ENCODE results near the gene PTGS1.
"Not testable (repeated sequence)": the region's sequence is repeated elsewhere in the genome, so short reads cannot be mapped to it uniquely, and the experiment has no call there.

The PTGS1 gene

DNA sequence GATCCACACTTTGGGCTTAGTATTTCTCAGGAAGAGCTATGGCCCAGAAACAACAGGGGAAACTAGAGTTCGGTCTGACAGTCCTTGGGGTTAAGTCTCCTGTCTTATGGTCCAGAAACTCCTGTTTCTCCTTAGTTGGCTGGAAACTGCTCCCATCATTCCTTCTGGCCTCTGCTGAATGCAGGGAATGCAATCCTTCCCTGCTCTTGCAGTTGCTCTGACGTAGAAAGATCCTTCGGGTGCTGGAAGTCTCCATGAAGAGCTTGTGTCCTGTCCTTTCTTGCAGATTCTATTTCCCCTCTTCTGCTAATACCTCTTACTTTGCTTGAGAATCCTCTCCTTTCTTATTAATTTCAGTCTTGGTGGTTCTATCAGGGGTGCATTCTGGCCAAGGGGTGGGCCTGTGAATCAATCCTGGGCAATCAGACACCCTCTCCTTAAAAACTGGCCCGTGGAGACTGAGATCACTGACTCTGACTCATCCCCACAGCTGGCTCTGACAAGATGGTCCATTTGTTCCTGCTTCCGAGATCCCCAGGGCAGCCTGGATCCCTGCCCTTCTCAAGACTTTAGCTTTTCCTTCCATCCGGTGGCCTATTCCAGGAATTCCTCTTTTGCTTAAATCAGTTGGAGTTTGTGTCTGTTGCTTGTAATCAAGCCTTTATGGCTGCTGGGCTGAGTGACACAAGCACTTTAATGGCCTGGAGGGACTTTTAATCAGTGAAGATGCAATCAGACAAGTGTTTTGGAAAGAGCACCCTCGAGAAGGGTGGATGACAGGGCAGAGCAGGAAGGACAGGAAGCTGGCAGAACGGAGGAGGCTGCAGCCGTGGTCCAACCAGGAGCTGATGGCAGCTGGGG, 23.7 kb downstream of the PTGS1 start:
- Histone ChIP-seq H3K9me3 (ENCODE audit: control insufficient read depth, insufficient read depth, low read length) (no peaks in the 10 kb centered on the region), H3K9ac (ENCODE audit: low read depth, low read length) (no peak overlapping the region), H3K36me3 (ENCODE audit: control insufficient read depth, insufficient read depth, low read length) (no peaks in the 10 kb centered on the region), H3K4me1 (ENCODE audit: control insufficient read depth, insufficient read depth, low read length) (no peaks in the 10 kb centered on the region), H3K4me3 (ENCODE audit: low read depth, low read length) (no peak overlapping the region), H3K27me3 (ENCODE audit: control insufficient read depth, insufficient read depth, low read length) (peaks cover 4% of the 10 kb centered on the region)

DNA sequence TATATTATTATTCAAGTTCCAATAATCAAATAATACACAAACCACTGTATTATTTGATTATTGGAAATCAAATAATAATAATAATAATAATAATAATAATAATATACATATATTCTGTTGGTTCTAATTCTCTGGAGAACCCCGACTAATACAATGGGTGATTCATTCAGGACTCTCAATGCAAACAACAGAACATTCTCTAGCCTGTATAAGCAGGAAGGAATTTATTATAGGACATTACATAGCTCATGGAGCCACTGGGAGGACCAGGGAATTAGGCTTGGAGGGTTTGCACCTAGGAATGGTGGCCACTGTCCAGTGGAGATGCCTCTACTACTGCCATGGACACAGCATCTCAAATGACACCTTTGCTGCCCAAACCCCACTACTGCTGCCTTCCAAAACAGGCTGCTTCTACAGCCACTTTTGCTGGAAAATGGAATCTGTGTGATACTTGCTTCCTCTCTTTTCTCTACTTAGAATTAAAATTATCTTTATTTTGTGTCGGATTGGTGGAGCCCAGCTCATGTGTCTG, 25.9 kb downstream of the PTGS1 start:
- no peaks in the 10 kb centered on the region for H3K36me3 ChIP-seq (ENCODE audit: control insufficient read depth, insufficient read depth, low read length)
- H3K4me3 ChIP-seq (ENCODE audit: low read depth, low read length): no peak overlapping the region
- no peak overlapping the region for H3K9ac ChIP-seq (ENCODE audit: low read depth, low read length)
- H3K4me1 ChIP-seq (ENCODE audit: control insufficient read depth, insufficient read depth, low read length): no peaks in the 10 kb centered on the region
- H3K9me3 ChIP-seq (ENCODE audit: control insufficient read depth, insufficient read depth, low read length): no peaks in the 10 kb centered on the region
- peaks cover 4% of the 10 kb centered on the region for H3K27me3 ChIP-seq (ENCODE audit: control insufficient read depth, insufficient read depth, low read length)

DNA sequence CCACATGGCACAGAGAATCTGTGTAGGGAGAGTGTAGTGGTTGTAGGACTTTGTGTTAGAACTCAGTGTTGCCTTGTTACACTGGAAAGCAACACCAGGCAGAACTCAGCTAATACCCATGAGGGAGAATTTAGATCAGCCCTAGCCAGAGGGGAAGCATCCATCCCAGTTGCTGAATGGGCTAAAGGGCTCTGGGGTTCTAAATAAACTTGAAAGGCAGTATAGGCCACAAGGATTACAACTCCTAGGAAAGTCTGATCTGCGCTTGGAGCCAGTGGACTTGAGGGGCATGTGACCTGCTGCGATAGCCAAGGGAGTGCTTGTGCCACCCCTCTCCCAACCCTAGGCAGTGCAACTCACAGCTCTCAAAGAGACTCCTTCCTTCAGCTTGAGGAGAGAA, 26.9 kb downstream of the PTGS1 start:
- Histone ChIP-seq H3K9ac (ENCODE audit: low read depth, low read length) (no peak overlapping the region), H3K36me3 (ENCODE audit: control insufficient read depth, insufficient read depth, low read length) (no peaks in the 10 kb centered on the region), H3K4me3 (ENCODE audit: low read depth, low read length) (no peak overlapping the region), H3K27me3 (ENCODE audit: control insufficient read depth, insufficient read depth, low read length) (no peaks in the 10 kb centered on the region), H3K9me3 (ENCODE audit: control insufficient read depth, insufficient read depth, low read length) (no peaks in the 10 kb centered on the region), H3K4me1 (ENCODE audit: control insufficient read depth, insufficient read depth, low read length) (no peaks in the 10 kb centered on the region)

DNA sequence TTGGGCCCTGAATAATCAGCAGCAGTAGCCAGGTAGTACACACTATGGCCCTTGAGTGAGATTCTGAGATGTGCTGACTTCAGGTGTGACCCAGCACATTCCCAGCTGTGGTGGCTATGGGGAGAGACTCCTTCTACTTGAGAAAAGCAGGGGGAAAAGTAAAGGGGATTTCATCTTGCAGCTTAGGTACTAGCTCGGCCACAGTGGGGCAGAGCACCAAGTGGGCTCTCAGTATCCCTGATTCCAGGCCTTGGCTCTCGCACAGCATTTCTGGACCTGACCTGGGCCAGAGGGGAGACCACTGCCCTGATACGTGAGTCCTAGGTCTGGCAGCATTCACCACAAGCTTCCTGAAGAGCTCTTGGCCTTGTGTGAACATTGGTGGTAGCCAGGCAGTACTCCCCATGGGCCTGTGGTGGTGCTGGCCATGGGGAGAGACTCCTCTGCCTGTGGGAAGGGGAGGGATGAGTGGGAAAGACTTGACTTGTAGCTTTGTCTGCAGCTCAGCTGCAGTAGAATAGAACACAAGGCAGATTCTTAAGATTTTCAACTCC, 27.6 kb downstream of the PTGS1 start:
- Histone ChIP-seq H3K4me1 (ENCODE audit: control insufficient read depth, insufficient read depth, low read length) (no peaks in the 10 kb centered on the region), H3K9ac (ENCODE audit: low read depth, low read length) (no peak overlapping the region), H3K4me3 (ENCODE audit: low read depth, low read length) (no peak overlapping the region), H3K9me3 (ENCODE audit: control insufficient read depth, insufficient read depth, low read length) (no peaks in the 10 kb centered on the region), H3K36me3 (ENCODE audit: control insufficient read depth, insufficient read depth, low read length) (no peaks in the 10 kb centered on the region), H3K27me3 (ENCODE audit: control insufficient read depth, insufficient read depth, low read length) (no peaks in the 10 kb centered on the region)

DNA sequence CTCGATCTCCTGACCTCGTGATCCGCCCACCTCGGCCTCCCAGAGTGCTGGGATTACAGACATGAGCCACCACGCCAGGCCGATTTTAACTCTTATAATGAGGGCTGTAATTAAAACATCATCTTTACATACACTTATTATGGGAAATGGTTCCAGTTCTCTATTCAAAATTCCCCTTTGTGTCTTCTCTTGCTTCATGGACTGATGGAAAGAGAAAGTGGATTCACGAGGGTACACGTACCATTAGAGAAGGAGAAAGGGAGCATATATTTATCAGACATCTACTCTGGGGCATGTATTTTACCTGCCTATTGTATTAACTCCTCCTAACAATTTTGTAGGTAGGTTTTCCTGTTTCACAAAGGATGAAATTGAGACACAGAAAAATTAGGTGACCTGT, 31.1 kb downstream of the PTGS1 start:
- H3K9ac ChIP-seq (ENCODE audit: low read depth, low read length): no peak overlapping the region
- no peaks in the 10 kb centered on the region for H3K9me3 ChIP-seq (ENCODE audit: control insufficient read depth, insufficient read depth, low read length)
- no peak overlapping the region for H3K4me3 ChIP-seq (ENCODE audit: low read depth, low read length)
- no peaks in the 10 kb centered on the region for H3K4me1 ChIP-seq (ENCODE audit: control insufficient read depth, insufficient read depth, low read length)
- H3K27me3 ChIP-seq (ENCODE audit: control insufficient read depth, insufficient read depth, low read length): no peaks in the 10 kb centered on the region
- no peaks in the 10 kb centered on the region for H3K36me3 ChIP-seq (ENCODE audit: control insufficient read depth, insufficient read depth, low read length)

DNA sequence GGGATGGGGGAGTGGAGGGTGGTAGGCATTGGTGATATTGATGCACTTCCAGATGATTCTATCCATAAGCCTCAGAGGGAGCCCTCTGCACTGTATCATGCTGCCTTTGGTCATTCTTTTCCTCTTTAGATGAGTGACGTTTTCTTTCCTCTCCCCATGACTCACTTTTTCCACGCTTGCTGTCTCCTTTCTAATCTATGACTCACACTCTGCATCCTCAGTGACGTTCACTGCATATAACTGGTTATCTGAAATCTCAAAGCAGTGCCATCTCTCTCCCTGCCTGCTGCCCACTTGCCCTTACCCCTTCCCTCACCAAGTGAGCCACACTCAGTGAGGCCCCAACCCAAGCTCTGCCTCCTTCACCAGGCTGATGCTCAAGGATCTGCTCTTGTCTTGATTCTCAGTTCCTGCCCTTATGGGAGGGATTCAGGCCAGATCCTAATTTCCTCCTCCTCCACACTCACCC, 31.6 kb downstream of the PTGS1 start:
- no peaks in the 10 kb centered on the region for H3K36me3 ChIP-seq (ENCODE audit: control insufficient read depth, insufficient read depth, low read length)
- H3K4me3 ChIP-seq (ENCODE audit: low read depth, low read length): no peak overlapping the region
- H3K27me3 ChIP-seq (ENCODE audit: control insufficient read depth, insufficient read depth, low read length): no peaks in the 10 kb centered on the region
- H3K9ac ChIP-seq (ENCODE audit: low read depth, low read length): no peak overlapping the region
- no peaks in the 10 kb centered on the region for H3K9me3 ChIP-seq (ENCODE audit: control insufficient read depth, insufficient read depth, low read length)
- H3K4me1 ChIP-seq (ENCODE audit: control insufficient read depth, insufficient read depth, low read length): no peaks in the 10 kb centered on the region

DNA sequence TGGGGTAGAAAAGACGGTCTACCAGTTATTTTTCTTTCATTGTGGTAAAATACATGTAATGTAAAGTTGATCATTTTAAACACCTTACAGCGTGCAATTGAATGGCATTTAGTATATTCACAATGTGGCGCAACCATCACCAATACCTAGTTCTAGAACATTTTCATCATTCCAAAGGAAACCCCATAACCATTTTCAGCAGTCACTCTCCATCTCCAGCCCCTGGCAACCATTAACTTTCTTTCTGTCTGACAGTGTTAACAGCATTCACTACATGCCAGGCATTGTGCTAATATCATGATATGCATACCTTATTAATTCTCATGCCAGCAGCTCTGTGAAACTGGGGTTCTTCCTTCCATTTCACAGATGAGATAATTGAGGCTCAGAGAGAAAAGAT, 32.0 kb downstream of the PTGS1 start:
- no peaks in the 10 kb centered on the region for H3K27me3 ChIP-seq (ENCODE audit: control insufficient read depth, insufficient read depth, low read length)
- no peak overlapping the region for H3K4me3 ChIP-seq (ENCODE audit: low read depth, low read length)
- no peaks in the 10 kb centered on the region for H3K36me3 ChIP-seq (ENCODE audit: control insufficient read depth, insufficient read depth, low read length)
- no peak overlapping the region for H3K9ac ChIP-seq (ENCODE audit: low read depth, low read length)
- H3K9me3 ChIP-seq (ENCODE audit: control insufficient read depth, insufficient read depth, low read length): no peaks in the 10 kb centered on the region
- no peaks in the 10 kb centered on the region for H3K4me1 ChIP-seq (ENCODE audit: control insufficient read depth, insufficient read depth, low read length)

DNA sequence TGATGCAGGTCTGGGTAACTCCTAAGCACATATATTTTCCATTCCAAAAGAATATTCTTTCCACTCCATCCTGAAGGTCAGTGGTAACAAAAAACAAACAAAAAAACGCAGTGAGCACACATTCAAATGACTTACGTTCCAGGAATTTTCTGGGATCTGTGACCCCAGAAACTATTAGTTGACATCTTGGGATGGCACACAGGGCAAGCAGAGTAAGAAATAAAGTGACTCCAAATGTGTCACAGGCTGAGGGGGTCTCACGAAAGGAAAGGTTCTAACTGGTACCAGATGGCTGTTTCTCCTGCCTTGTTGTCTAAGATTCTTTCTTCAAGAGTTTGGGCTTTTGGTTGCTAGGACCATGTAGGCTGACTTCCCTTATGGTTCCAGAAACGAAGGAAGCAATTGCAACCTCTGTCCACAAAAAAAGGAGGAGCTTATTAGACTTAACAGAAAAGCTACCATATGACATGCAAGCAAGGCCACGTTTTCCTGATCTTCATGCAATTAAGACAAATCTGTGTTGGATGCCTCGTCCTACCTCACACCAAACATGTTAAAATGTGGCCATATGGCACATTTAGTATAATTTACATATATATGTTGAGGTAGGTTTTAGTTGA, 32.7 kb downstream of the PTGS1 start:
- no peaks in the 10 kb centered on the region for H3K36me3 ChIP-seq (ENCODE audit: control insufficient read depth, insufficient read depth, low read length)
- no peaks in the 10 kb centered on the region for H3K27me3 ChIP-seq (ENCODE audit: control insufficient read depth, insufficient read depth, low read length)
- H3K9ac ChIP-seq (ENCODE audit: low read depth, low read length): no peak overlapping the region
- H3K4me3 ChIP-seq (ENCODE audit: low read depth, low read length): no peak overlapping the region
- no peaks in the 10 kb centered on the region for H3K9me3 ChIP-seq (ENCODE audit: control insufficient read depth, insufficient read depth, low read length)
- H3K4me1 ChIP-seq (ENCODE audit: control insufficient read depth, insufficient read depth, low read length): no peaks in the 10 kb centered on the region

DNA sequence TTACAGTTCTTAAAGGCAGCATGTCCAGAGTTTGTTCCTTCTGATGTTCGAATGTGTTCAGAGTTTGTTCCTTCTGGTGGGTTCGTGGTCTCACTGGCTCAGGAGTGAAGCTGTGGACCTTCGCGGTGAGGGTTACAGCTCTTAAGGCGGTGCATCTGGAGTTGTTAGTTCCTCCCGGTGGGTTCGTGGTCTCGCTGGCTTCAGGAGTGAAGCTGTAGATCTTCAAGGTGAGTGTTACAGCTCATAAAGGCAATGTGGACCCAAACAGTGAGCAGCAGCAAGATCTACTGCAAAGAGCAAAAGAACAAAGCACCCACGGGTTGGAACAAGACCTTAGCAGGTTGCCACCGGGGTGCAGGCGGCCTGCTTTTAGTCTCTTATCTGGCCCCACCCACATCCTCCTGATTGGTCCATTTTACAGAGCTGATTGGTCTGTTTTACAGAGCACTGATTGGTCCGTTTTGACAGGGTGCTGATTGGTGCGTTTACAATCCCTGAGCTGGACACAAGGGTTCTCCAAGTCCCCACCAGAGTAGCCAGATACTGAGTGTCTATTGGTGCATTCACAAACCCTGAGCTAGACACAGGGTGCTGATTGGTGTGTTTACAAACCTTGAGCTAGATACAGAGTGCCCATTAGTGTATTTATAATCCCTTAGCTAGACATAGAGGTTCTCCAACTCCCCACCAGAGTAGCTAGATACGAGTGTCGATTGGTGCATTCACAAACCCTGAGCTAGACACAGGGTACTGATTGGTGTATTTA, 34.7 kb downstream of the PTGS1 start:
- H3K36me3 ChIP-seq (ENCODE audit: control insufficient read depth, insufficient read depth, low read length); H3K4me3 ChIP-seq (ENCODE audit: low read depth, low read length); H3K4me1 ChIP-seq (ENCODE audit: control insufficient read depth, insufficient read depth, low read length); H3K27me3 ChIP-seq (ENCODE audit: control insufficient read depth, insufficient read depth, low read length); H3K9ac ChIP-seq (ENCODE audit: low read depth, low read length); H3K9me3 ChIP-seq (ENCODE audit: control insufficient read depth, insufficient read depth, low read length): not testable (repeated sequence)

DNA sequence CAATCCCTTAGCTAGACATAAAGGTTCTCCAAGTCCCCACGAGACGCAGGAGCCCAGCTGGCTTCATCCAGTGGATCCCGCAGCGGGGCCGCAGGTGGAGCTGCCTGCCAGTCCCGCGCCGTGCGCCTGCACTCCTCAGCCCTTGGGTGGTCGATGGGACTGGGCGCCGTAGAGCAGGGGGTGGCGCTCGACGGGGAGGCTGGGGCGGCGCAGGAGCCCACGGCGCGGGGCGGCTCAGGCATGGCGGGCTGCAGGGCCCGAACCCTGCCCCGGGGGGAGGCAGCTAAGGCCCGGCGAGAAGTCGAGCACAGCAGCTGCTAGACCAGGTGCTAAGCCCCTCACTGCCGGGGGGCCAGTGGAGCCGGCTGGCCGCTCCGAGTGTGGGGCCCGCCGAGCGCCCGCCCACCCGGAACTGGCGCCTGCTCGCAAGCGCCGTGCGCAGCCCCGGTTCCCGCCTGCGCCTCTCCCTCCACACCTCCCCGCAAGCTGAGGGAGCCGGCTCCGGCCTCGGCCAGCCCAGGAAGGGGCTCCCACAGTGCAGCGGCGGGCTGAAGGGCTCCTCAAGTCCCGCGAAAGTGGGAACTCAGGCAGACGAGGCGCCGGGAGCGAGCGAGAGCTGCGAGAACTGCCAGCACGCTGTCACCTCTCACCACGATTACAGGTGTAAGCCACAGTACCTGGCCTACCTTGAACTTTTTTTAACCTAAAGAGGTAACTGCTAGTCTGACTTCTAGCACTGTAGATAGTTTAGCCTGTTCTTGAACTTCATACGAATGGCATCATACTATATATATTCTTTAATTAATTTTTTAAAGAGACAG, 35.5 kb downstream of the PTGS1 start:
- no peaks in the 10 kb centered on the region for H3K4me1 ChIP-seq (ENCODE audit: control insufficient read depth, insufficient read depth, low read length)
- H3K9me3 ChIP-seq (ENCODE audit: control insufficient read depth, insufficient read depth, low read length): no peaks in the 10 kb centered on the region
- H3K9ac ChIP-seq (ENCODE audit: low read depth, low read length): no peak overlapping the region
- H3K27me3 ChIP-seq (ENCODE audit: control insufficient read depth, insufficient read depth, low read length): no peaks in the 10 kb centered on the region
- H3K36me3 ChIP-seq (ENCODE audit: control insufficient read depth, insufficient read depth, low read length): no peaks in the 10 kb centered on the region
- H3K4me3 ChIP-seq (ENCODE audit: low read depth, low read length): no peak overlapping the region

DNA sequence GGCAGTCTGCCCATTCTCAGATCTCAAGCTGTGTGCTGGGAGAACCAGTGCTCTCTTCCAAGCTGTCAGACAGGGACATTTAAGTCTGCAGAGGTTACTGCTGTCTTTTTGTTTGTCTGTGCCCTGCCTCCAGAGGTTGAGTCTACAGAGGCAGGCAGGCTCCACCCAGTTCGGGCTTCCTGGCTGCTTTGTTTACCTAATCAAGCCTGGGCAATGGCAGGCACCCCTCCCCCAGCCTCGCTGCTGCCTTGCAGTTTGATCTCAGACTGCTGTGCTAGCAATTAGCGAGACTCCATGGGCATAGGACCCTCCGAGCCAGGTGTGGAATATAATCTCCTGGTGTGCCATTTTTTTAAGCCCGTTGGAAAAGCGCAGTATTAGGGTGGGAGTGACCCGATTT, 43.3 kb downstream of the PTGS1 start:
- H3K27me3 ChIP-seq (ENCODE audit: control insufficient read depth, insufficient read depth, low read length); H3K9ac ChIP-seq (ENCODE audit: low read depth, low read length); H3K9me3 ChIP-seq (ENCODE audit: control insufficient read depth, insufficient read depth, low read length); H3K36me3 ChIP-seq (ENCODE audit: control insufficient read depth, insufficient read depth, low read length); H3K4me3 ChIP-seq (ENCODE audit: low read depth, low read length); H3K4me1 ChIP-seq (ENCODE audit: control insufficient read depth, insufficient read depth, low read length): not testable (repeated sequence)

All from iPS-15b (cell line).